Stimulated activated CD8-positive, alpha-beta memory T cell treated with anti-CD3 and anti-CD28 coated beads, Interleukin-15, amount 100 ng/mL, for 24 hours (primary cell): ENCODE data around the gene FBXL14.
"Not testable (repeated sequence)": the region's sequence is repeated elsewhere in the genome, so short reads cannot be mapped to it uniquely, and the experiment has no call there.

Experiments used
- DNase-seq: peaks from one replicate; pipeline ENCODE4 v3.0.0-alpha.2; 2020; ENCODE audit warnings: low read depth

Gene FBXL14

DNA sequence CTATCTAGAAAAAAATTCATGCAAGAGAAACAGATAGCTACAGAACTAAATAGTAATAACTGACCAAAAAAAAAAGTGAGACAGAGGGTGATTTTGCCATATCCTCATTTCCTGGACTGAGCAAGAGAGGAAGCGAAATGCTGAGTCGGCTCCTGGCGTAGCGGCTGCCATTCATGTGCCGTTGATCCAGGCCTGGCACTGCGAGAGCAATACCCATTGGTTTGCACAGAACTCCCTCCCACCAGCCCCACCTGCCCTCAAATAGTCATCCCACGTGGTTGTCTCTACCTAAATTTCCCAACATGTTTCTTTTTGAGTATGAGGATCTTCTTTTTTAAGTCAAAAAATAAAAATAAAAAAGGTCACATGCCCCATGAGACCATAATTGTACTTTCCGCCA, 25.2 kb upstream of the FBXL14 start:
- no peak for DNase-seq

DNA sequence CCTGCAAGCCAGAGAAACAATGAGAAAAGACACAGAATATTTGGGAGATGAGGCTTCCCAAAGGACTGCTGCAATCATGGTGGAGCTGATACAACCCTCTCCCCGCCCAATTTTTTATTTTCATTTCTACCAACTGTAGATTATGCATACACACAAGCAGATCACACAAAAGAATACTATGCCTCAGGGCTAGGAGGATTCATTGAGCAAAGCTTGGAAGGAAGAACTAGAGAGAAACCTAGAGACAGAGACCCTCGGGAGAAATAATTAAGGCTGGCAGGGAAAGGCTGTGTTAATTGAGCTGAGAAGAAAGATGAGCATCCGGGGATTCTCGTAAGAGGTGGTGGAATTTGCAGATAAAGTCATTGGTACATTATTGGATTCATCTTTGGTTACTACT, 24.8 kb upstream of the FBXL14 start:
- no peak for DNase-seq

DNA sequence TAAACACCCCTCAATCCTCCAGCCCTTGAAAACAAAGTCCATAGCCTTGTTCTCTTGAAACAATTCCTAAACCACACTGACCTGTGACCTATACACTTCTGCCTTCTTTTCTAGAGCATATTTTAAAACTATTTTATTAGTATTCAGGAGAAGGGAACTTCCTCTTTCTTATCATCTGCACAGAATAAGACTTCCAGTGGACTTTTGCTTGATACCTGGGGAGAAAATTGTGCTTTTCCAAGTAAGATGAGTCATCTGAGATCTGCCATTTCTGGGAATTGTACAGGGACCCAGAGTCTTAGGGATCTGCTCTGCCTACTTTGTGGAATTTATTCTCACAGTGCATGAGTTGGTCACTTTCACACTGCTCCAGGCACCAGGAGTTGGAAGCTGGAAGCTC, 24.1 kb upstream of the FBXL14 start:
- DNase-seq, result no peak

DNA sequence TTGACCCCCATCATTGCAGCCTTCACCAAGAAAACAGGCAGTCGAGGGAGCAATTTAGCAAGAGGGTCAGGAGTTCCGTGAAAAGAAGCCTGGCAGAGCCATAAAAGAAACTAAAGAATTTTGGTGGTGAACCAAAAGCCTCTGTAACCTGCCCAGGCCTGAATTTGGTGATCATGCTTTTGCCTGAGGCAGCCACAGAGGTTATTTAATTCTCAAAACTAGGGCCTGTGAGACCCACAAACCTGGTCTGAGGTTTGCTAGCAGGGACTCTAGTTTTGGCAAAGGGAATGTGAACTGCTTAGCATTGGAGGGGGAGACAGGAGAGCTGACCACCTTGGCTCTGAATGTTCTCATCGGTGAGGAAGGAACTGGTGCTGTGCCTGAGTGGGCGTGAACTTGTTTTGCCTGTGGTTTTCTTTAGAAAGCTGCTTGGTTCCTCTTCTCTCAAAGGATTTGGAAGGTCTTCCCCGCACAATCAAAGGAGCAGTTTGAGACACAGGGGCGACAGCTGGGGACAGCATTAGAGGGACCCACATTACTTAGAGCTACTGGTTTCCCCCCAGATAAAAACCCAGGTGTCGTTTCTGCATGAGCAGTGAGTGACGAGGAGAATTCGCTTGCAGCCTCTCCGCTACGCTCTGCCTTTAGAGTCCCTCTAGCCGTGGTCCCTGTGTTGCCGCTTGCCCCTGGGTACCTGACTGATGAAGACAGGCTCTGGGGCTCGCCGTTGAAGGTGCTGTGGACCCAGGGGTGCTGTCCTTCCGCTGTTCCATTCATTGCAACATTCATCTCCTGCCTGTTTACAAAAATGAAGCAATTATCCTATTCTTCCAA, 22.1 kb upstream of the FBXL14 start:
- DNase-seq, result no peak

DNA sequence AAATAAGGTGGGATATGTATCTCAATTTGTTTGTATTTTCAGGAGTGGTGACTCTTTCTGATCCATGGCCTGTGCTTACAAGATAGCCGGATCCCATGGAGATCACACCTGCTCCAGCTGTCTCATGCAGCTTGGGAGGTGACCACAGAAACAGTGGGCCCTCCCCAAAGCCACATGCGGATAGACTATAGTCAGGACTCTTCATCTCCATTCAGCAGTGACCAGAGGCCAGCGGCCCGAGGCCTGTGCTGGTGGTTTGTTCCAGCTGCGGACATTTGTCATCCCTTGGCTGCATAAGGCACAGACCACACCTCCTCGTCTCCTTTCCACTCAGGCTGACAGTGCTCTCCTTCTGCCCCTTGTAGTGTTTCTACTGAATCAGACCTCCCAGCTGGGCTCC, 20.0 kb upstream of the FBXL14 start:
- DNase-seq, result no peak

DNA sequence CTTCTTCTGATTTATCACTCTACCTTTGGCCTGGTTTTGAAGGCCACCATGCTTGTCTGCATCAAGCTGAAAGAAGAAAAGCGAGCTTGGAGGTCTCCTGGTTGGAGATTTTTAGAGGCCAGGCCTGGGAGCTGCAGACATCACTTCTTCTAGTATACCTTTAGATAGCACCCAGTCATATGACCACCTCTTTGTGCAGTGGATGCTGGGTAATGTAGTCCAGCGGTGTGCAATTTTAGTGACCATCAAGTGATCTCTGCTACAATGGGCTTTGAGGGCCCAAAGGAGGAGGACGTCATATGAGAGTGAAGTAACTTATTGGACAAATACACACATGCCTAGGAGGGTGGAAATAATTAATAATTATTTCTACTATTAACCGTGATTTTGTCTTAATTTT, 19.5 kb upstream of the FBXL14 start:
- DNase-seq, result no peak

DNA sequence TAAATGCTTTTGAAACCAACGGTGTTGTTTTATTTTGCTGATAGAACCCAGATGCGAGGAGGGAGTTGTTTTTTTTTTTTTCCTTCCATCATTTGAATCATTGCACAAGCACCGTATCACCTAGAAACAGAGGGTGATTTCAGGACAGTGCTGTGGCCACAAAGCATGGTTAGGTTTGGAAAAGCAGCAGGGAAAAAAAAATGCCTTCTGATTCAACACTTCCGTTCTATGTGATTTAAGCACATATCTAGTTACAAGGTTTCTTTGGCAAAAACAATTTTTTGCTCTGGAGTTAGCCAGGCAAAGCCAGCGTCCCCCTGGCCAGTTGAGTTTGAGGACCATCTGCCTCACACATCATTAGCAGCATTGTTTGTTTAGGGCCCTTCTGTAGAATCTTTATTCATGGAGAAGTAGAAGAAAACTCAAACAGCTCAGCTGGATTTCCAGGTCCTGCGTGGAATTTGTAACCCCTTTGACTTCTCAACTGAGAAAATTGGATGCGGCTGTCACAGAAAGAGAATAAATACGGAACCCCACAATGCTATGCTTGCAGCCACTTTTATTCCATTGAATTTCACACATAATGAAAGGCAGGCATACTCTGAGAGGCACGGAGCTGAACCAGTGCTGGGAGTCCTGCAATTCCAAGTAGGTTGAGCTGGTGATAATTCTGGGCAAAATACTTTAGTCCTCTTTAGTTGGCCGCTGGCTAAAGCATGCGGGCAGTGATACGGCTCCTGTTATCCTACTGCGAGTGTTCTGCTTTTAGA, 17.6 kb upstream of the FBXL14 start:
- no peak for DNase-seq

DNA sequence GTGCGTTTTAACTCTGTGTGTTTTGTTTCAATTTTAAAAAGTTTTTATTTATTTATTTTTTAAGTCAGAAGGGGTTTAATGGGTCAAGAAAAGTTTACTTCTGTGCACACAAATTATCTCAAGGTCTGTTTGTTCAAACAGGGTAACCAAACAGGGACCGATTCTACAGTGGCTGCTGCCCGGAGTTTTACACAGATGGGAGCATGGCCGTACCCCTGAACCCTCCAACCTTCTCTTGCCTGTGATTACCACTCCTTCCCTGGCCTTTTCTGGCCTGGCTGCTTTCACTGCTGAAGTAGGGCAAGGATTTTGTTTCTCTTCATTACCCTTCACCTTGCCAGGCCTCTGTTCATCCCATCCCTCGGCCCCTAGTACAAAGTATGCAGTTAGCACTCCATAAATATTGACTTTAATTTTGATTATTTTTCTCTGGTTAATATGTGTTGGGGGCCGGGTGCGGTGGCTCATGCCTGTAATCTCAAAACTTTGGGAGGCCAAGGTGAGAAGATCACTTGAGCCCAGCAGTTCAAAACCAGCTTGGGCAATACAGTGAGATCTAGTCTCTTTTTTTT, 15.8 kb upstream of the FBXL14 start:
- no peak for DNase-seq

DNA sequence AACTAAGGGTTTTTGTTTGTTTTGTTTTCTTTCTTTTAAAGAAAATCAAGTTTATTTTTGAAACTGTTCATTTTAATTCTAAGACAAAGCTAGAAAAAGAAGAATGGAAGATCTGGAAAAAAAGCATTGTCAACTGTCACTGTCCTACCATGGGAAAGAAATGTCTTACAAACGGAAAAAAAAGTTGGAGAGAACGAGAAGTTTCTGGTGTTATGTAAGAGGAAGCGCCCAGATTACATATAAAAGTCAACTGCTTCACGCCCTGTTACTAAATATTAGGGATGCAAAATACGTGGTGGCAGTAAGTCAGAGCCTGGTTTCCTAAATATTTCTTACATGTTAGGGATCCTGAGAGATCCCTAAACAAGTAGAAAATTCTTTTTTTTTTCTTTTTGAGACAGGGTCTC, 14.3 kb upstream of the FBXL14 start:
- DNase-seq, result no peak

DNA sequence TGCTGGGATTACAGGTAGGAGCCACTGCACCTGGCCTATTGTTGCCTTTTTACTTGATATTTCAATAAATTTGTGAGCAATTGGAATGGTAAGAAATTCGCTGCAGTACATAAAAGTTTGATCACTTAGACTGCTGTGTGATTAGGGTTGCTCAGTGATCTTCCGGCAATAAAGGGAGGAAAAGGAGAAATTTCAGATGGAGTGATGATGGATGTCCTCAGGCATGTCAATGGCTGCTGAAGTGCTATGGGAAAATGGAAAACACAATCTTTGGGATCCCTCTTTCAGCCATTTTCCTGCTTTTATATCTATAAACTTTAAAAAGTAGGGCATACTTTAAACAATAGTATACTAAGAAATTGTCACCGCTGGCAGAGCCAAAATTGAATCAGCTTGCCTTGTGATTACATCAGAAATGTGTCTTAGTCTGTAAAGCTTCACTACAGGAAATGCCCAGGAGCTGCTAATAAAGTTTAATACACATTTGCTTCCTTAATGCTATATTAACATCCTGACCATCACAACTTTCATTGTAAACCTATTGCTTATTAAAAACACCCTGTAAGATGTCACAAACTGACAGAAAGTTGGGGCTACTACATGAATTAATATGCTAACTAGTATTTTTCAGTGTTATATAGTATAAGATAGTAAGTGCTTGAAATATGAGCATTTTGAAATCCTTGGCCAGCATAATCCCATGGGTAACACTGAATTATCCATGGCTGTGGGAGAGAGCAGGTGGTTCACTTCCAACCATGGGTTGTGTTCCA, 13.7 kb upstream of the FBXL14 start:
- DNase-seq, result no peak

DNA sequence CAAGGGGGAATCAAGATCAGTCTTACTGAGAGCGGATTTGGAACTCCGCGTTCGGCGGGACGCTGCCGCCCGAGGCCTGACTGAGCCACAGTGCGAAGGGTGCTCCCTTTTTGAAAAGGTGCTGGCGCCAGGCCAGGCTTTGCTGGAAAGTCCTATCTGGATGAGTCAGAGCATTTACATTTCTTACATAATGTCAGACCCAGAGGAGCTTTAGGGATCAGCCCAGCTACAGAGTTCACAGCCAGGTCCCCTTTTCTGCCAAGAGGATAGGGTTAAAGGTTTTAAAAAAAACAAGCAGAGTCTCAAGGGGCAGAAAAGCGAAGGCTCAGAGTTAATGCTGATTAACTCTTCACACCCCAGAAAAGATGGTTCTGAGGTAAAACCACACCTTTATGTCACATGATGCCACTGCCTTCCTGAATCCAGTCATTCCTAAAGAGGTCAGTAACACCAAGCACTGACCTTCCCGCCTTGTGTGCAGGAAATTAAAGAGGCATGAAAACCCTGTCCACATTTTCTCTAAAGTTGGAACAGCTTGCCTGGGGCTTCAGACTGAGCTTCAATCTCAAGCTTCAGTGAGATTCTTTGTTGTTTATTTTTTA, 11.7 kb upstream of the FBXL14 start:
- DNase-seq, result no peak

DNA sequence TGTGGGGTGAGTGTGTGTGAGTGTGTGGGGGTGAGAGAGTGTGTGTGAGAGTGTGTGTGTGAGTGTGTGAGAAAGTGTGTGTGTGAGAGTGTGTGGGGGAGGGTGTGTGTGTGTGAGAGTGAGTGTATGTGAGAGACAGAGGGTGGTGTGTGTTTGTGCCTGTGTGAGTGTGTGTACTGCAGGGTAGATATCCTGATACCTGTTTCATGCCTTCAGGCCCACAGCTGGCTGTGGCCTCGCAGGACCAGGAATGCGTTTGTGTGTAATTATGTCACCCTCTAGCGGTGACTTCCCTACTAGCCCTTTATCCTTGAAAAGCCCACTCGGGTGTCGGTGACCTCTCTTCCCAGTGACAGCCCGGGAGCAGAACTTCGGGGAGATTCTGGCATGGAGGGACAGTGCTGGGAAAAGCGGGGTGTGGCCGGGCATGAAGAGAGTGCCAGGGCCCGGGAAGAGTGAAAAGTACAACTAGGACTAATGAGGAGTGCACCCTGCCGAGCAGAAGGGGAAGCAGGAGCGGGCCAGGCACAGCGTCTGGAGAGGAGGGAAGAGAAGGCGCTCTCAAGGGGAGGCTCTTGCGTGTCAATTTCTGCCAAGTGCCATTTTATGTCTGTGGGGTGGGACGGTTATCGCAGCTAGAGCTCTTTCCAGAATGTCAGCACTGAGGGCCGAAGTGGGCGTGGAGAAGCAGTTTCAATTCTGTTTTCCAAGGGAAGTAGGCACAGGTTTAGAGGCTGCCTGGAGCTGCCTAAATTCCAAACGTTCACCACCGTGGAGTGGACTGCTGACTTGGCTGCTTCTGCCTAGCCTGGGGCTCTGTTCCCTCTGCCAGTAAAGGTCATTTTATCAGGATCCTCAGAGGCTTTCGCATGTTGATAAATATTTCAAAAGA, 11.0 kb upstream of the FBXL14 start:
- DNase-seq, result no peak

DNA sequence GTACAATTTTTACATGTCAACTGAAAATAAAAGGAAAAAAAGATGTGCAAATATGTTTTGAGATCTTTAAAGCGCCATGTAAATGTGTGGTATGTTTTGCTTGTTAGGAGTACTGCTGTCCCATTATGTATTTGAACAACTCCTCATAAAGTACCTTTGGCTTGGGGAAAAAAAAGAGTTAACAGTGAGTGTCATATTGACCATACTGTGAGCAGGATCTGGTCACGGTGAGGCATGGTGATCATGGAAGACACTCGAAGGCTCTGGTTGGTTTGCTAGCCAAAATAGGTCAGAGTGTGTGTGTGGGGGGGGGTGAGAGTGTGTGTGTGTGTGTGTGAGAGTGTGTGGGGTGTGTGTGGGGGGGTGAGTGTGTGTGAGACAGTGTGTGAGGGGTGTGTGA, 10.1 kb upstream of the FBXL14 start:
- no peak for DNase-seq

DNA sequence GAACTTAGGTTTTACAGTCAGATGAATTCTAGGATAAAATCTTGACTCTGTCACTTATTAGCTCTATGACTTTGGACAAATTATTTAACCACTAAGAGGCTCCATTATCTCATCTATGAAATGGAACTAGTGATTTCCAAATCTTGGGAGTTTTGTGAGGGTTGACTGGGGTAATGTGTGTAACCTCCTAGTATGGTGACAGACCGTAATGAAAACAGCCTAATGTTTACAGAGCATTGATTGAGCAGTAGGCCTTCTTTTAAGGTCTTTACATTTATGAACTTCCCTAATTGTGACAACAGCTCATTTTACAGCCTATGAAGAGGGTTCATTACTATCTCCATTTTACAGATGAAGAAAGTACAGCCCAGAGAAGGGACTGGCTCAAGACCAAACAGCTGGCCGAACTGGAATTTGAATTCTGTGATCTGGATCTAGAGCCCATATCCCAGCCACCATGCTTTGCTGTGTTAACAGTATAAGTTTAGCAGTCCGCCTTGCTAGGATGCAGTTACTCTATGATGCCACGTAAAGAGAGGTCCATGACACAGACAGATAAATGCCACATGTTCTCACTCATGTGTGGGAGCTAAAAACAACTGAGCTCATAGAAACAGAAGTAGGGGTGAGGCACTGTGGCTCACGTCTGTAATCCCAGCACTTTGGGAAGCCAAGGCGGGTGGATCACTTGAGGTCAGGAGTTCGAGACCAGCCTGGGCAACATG, 9.1 kb upstream of the FBXL14 start:
- no peak for DNase-seq

DNA sequence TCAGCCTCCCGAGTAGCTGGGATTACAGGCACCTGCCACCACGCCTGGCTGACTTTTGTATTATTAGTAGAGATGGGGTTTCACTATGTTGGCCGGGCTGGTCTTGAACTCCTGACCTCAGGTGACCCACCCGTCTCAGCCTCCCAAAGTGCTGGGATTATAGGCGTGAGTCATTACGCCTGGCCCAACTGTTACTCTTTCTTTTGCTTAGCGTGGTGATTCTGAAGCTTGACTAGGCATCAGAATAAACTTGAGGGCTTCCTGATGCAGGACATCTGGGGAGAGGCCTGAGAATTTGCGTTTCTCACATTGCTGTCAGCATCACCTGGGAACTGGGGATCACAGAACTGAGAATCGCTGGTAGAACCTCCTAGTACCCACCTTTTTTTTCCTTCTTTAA, 8.3 kb upstream of the FBXL14 start:
- DNase-seq, result not testable (repeated sequence)

DNA sequence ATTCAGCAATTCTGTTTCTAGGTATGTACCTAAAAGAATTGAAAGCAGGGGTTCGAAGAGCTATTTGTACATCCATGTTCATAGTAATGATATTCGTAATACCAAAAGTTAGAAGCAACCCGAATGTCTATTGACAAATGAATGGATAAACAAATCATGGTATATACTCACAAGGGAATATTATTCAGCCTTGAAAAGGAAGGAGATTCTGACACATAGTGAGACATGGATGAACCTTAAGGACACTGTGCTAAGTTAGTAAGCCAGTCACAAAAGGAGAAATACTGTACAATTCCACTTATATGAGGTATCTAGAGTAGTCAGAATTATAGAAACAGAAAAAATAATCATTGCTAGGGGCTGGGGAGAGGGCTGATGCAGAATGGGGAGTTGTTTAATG, 4.4 kb upstream of the FBXL14 start:
- DNase-seq, result no peak

DNA sequence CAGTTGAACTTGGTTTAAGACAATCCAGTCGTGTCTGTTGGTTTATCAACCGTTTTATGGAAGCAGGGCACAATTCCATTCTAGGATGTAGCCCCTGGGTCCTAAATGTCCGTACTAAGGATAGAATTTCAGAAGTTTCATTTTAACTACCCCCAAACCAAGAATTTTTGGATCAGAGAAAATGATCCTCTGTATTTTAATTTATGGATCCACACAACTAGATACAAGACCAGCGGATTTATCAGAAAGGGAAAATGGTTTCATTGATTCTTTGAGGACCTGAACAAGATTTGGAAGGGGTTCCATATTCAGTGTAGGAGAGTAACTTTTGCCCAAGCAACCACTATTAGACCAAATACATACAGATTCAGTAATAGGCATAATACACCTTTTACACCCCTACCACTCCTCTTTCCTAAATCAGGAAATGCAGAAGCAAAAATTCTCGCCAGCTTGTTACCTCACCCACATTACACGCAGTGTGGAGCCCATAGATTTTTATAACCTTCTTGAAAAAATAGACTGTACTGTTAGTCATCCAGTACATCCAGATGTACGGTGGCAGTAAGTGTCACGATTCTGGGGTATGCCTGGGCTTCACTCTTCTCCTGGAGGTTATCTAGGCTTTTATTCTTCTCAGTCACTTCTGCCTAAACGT, 1.4 kb upstream of the FBXL14 start:
- no peak for DNase-seq

DNA sequence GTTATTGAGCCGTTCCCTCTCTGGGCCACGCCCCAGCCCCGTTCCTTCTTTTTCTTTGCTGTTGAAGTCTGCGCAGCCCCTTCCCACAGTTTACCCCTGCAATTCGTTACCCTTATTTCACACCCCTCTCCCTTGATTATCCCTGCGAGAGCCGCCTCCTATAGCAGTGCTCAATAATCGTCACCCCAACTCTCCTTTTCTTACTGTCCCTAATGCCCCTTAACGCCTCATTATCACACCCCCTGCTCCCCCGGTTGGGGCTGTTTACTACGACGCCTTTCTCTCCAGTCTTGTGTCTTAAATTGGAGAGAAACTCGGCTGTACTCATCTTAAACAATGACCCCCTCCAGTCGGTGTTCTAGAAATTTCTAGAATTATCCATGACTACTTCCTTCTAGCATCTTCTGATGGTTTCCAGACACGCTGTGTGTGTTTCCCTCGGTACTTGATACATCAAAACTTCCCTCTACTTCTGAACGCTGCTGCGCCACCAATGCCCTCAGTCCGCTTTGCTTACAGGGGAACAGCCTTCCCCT, 713 bp upstream of the FBXL14 start:
- DNase-seq, result no peak

DNA sequence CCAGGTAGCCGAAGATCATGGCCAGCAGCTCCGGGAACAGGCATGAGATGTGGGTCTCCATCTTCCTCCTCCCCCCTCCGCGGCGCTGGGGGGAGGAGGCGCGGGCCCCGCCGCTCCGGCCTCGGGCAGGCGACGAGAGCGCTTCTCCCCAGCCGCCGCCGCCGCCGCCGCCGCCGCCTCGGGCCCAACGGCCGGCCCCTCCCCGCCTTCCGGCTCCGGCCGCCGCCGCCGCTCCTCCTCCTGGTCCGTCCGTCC, 448 bp downstream of the FBXL14 start:
- DNase-seq, result no peak
